Motor neuron (in vitro differentiated cells): ENCODE data around the gene RALGPS2. TPM values are rescaled to one million over a fixed set of nuclear protein-coding genes. Genes with fewer than 3 reads are reported as not detected.
A peak's percentile ranks its signal among the peaks of the same experiment; 100 is the strongest.
"Not testable (repeated sequence)": the region's sequence is repeated elsewhere in the genome, so short reads cannot be mapped to it uniquely, and the experiment has no call there.

Experiments used
- ATAC-seq, 8 experiments: fragments of 200-7000 bp; cut with Tn5 transposase; replicated peaks in 6 of 8; 2 replicates each; pipeline ENCODE4 v1.8.0; 2021; ENCODE audit warnings: mild to moderate bottlenecking in 8 of 8, moderate library complexity in 8 of 8
- H3K27ac ChIP-seq, 2 donors: fragments of 250-450 bp; sonication (Bioruptor Pico); 2 replicates each; pipeline ENCODE4 v1.9.0; 2021; ENCODE audit warnings: antibody characterized with exemption in 2 of 2, mild to moderate bottlenecking in 2 of 2, moderate library complexity in 1 of 2
- H3K4me1 ChIP-seq, 2 donors: fragments of 250-450 bp; sonication (Bioruptor Pico); replicated peaks in 1 of 2; 2 replicates each; pipeline ENCODE4 v1.6.1; 2021; ENCODE audit warnings: antibody characterized with exemption in 2 of 2, mild to moderate bottlenecking in 2 of 2, moderate library complexity in 1 of 2
- H3K4me3 ChIP-seq, 5 donors: fragments of 250-450 bp; sonication (Bioruptor Pico); 2 replicates each; pipeline ENCODE4 v1.9.0; 2021; ENCODE audit warnings: antibody characterized with exemption in 5 of 5, mild to moderate bottlenecking in 5 of 5, moderate library complexity in 4 of 5
- WGBS, 10 experiments: fragments of 450-650 bp; shearing (Covaris generic); methylation state at CpG; one replicate each; pipeline ENCODE4 v1.0.0; 2022; 5-methylcytosine and 5-hydroxymethylcytosine counted together
- in situ Hi-C, 9 experiments: fragments of 400-800 bp; cut with MboI; loops; one replicate each; pipeline ENCODE4 v1.15.0; 2021; ENCODE audit warnings: low sequenced_read_pairs in 9 of 9, low pct_unique_long_range_greater_than_20kb in 2 of 9; ENCODE audit not compliant: unreplicated experiment in 9 of 9
- total RNA-seq, 8 experiments: library from RNA; unstranded; fragments of 300-600 nt; gene quantifications; 2 replicates each; pipeline versions ENCODE4 v1.2.3 to v1.2.4, GENCODE V29; 2022

Gene RALGPS2
- total RNA-seq, 8 experiments from 2014 or later, result 1.5 to 48.2 (median 23.5) TPM

GRCh38 chr1:178751046-178751445, 26.0 kb downstream of the RALGPS2 start:
- no peak overlapping the region for H3K4me3 ChIP-seq
- H3K4me1 ChIP-seq, result no peaks in the 10 kb centered on the region
- no peak overlapping the region for H3K27ac ChIP-seq
- peak in 2 of 8 experiments; percentile 19 to 68 for ATAC-seq
- WGBS, 10 experiments, result 0 to 92% (median 66%) methylated on average over 1 to 4 of the region's 4 CpGs
- in situ Hi-C loops, result loop anchor here in 2 of 9 experiments (25.0 kb wide), 3 partner anchors 214 to 439 kb away; no protein-coding TSS in a partner anchor

GRCh38 chr1:178752891-178753290, 27.8 kb downstream of the RALGPS2 start:
- no peak for ATAC-seq

GRCh38 chr1:178754655-178755256, 29.7 kb downstream of the RALGPS2 start:
- not testable (repeated sequence) for H3K4me3 ChIP-seq, ATAC-seq, H3K27ac ChIP-seq, H3K4me1 ChIP-seq
- 74 to 100% (median 92%) methylated on average over 2 to 3 of the region's 3 CpGs; no CpG with 5 or more reads in 2 of the 10 experiments for WGBS, 10 experiments
- in situ Hi-C loops, result loop anchor here in 2 of 9 experiments (25.0 kb wide), 3 partner anchors 217 to 442 kb away; no protein-coding TSS in a partner anchor

More at GRCh38 chr1:178752891-178753290, 27.8 kb downstream of the RALGPS2 start:
- Histone ChIP-seq H3K4me3 (no peak overlapping the region), H3K4me1 (no peaks in the 10 kb centered on the region), H3K27ac (no peak overlapping the region)
- WGBS, 10 experiments, result 0 to 100% (median 92%) methylated on average over 1 to 2 of the region's 2 CpGs; no CpG with 5 or more reads in 3 of the 10 experiments
- in situ Hi-C loops, result loop anchor here in 2 of 9 experiments (25.0 kb wide), 3 partner anchors 216 to 441 kb away; no protein-coding TSS in a partner anchor

- peak in 3 of 8 experiments; percentile 59 to 68 (median 59) for ATAC-seq
- H3K4me3 ChIP-seq, result no peak overlapping the region
- in situ Hi-C loops, result loop anchor here in 2 of 9 experiments (25.0 kb wide), 3 partner anchors 219 to 456 kb away; no protein-coding TSS in a partner anchor
- no peaks in the 10 kb centered on the region for H3K4me1 ChIP-seq
- H3K27ac ChIP-seq, result no peak overlapping the region
- WGBS, 10 experiments, result 0 to 65% (median 41%) methylated on average over 2 to 4 of the region's 4 CpGs; no CpG with 5 or more reads in 4 of the 10 experiments
Observed at GRCh38 chr1:178768423-178768822, 43.4 kb downstream of the RALGPS2 start.

GRCh38 chr1:178772952-178773351, 47.9 kb downstream of the RALGPS2 start:
- no peak for ATAC-seq
- WGBS, 10 experiments, result 45 to 100% (median 97%) methylated on average over 1 to 5 of the region's 5 CpGs; no CpG with 5 or more reads in 3 of the 10 experiments
- in situ Hi-C loops, result loop anchor here in 3 of 9 experiments (10.0 to 25.0 kb wide), 5 partner anchors 214 to 461 kb away; no protein-coding TSS in a partner anchor

GRCh38 chr1:178774263-178774662, 49.2 kb downstream of the RALGPS2 start:
- in situ Hi-C loops, result loop anchor here in 3 of 9 experiments (10.0 to 25.0 kb wide), 5 partner anchors 213 to 462 kb away; no protein-coding TSS in a partner anchor
- peak in 2 of 8 experiments; percentile 19 to 44 for ATAC-seq
- Histone ChIP-seq H3K27ac (no peak overlapping the region), H3K4me3 (no peak overlapping the region), H3K4me1 (no peaks in the 10 kb centered on the region)

More at GRCh38 chr1:178772952-178773351, 47.9 kb downstream of the RALGPS2 start:
- Histone ChIP-seq H3K4me1 (no peaks in the 10 kb centered on the region), H3K27ac (no peak overlapping the region), H3K4me3 (no peak overlapping the region)

GRCh38 chr1:178776553-178776952, 51.5 kb downstream of the RALGPS2 start:
- ATAC-seq, result no peak
- H3K27ac ChIP-seq, result no peak overlapping the region
- H3K4me1 ChIP-seq, result peaks cover 0 to 4% of the 10 kb centered on the region in 2 donors
- in situ Hi-C loops, result loop anchor here in 2 of 9 experiments (10.0 kb wide), 2 partner anchors 218 to 228 kb away; no protein-coding TSS in a partner anchor
- 48 to 100% (median 93%) methylated on average over 1 to 2 of the region's 2 CpGs; no CpG with 5 or more reads in 1 of the 10 experiments for WGBS, 10 experiments
- H3K4me3 ChIP-seq, result no peak overlapping the region

- in situ Hi-C loops, result no loop called here
- 47 to 100% (median 86%) methylated on average over 1 to 2 of the region's 2 CpGs; no CpG with 5 or more reads in 1 of the 10 experiments for WGBS, 10 experiments
- Histone ChIP-seq H3K27ac (no peak overlapping the region), H3K4me1 (peaks cover 0 to 6% of the 10 kb centered on the region in 2 donors), H3K4me3 (no peak overlapping the region)
- ATAC-seq, result peak in 2 of 8 experiments; percentile 14 to 26
Observed at GRCh38 chr1:178781533-178782330, 56.7 kb downstream of the RALGPS2 start.

GRCh38 chr1:178784131-178784536, 59.1 kb downstream of the RALGPS2 start:
- 47 to 100% (median 58%) methylated on average over 1 to 2 of the region's 2 CpGs; no CpG with 5 or more reads in 2 of the 10 experiments for WGBS, 10 experiments
- ATAC-seq, result no peak
- in situ Hi-C loops, result no loop called here
- peaks cover 0 to 6% of the 10 kb centered on the region in 2 donors for H3K4me1 ChIP-seq
- no peak overlapping the region for H3K27ac ChIP-seq
- H3K4me3 ChIP-seq, result no peak overlapping the region

GRCh38 chr1:178792394-178792793, 67.3 kb downstream of the RALGPS2 start:
- H3K27ac ChIP-seq, result no peak overlapping the region
- no peaks in the 10 kb centered on the region for H3K4me1 ChIP-seq
- no peak overlapping the region for H3K4me3 ChIP-seq
- WGBS, 10 experiments, result 0 to 100% (median 88%) methylated on average over 1 to 3 of the region's 3 CpGs
- no peak for ATAC-seq
- in situ Hi-C loops, result no loop called here

- 83 to 100% (median 95%) methylated on average over 1 to 3 of the region's 3 CpGs for WGBS, 10 experiments
- H3K4me3 ChIP-seq, result no peak overlapping the region
- no peaks in the 10 kb centered on the region for H3K4me1 ChIP-seq
- H3K27ac ChIP-seq, result no peak overlapping the region
- no peak for ATAC-seq
- in situ Hi-C loops, result no loop called here
Observed at GRCh38 chr1:178796013-178796412, 71.0 kb downstream of the RALGPS2 start.

- no peaks in the 10 kb centered on the region for H3K4me1 ChIP-seq
- no peak overlapping the region for H3K4me3 ChIP-seq
- in situ Hi-C loops, result no loop called here
- no peak overlapping the region for H3K27ac ChIP-seq
- 83 to 100% (median 96%) methylated on average over 1 to 2 of the region's 2 CpGs for WGBS, 10 experiments
- no peak for ATAC-seq
Observed at GRCh38 chr1:178797590-178797989, 72.5 kb downstream of the RALGPS2 start.
